ENCODE results near the gene ANKRD35. TPM values are rescaled to one million over a fixed set of nuclear protein-coding genes. Genes with fewer than 3 reads are reported as not detected.

The ANKRD35 gene
- total and polyA plus RNA-seq, 9 of the 15 experiments (the other 6 are each of a cell fraction or from before 2014, with no cell fraction given): 0.07 to 0.14 (median 0.07) TPM; not detected in 5

DNA sequence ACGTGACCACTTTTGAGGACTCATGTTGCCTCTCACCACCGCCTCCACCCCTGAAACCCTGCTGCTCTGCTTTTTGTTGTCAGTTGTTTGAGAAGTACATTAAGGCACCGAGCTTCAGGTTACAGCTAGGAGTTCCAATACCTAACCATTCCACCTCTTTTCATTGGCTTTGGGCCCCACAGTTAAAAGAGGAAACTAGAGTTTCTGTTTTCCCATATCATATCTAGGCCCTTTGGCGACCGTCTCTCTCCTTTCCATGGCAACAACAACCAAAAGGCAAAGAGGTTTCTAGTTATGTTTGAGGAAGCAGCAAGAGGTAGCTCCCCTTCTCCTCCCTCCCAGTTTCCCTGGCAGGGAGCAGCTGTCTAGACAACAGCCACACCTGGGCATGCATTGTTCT lies 5.9 kb downstream of the ANKRD35 start (continued):
- no peak for TF ChIP-seq ZBTB11 (CRISPR knock-in tag; IDR thresholded peaks at IDR 0.05)
- TF ChIP-seq SPI1 (IDR thresholded peaks at IDR 0.05; ENCODE audit: borderline replicate concordance, low read depth, low read length): peak; percentile 23; the same call in 1 of the 2 replicates
- no peak for TF ChIP-seq SMAD4 (CRISPR knock-in tag; conservative IDR thresholded peaks at IDR 0.05)
- peak; percentile 32; the same call in 1 of the 2 replicates for TF ChIP-seq SOX6 (IDR thresholded peaks at IDR 0.05)
- TF ChIP-seq SLC30A9 (CRISPR knock-in tag; IDR thresholded peaks at IDR 0.05): no peak
- TF ChIP-seq KLF10 (CRISPR knock-in tag; IDR thresholded peaks at IDR 0.05): no peak
- peak; percentile 98 for TF ChIP-seq ZNF766 (CRISPR knock-in tag; conservative IDR thresholded peaks at IDR 0.05)
- TF ChIP-seq SRSF3 (IDR thresholded peaks at IDR 0.05; ENCODE audit: insufficient read depth, low read length): no peak
- TF ChIP-seq, protein P1, sequence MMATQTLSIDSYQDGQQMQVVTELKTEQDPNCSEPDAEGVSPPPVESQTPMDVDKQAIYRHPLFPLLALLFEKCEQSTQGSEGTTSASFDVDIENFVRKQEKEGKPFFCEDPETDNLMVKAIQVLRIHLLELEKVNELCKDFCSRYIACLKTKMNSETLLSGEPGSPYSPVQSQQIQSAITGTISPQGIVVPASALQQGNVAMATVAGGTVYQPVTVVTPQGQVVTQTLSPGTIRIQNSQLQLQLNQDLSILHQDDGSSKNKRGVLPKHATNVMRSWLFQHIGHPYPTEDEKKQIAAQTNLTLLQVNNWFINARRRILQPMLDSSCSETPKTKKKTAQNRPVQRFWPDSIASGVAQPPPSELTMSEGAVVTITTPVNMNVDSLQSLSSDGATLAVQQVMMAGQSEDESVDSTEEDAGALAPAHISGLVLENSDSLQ (IDR thresholded peaks at IDR 0.05): 0 out of 2 replicates have a peak, but pooled peaks have one; percentile 9
- TF ChIP-seq SNIP1 (IDR thresholded peaks at IDR 0.05; ENCODE audit: low read depth): peak; percentile 51; the same call in 1 of the 2 replicates
- no peak for TF ChIP-seq RREB1 (CRISPR knock-in tag; IDR thresholded peaks at IDR 0.05)
